Hepatocyte (in vitro differentiated cells): ENCODE measurements around the gene DBP.

Experiments
- EZH2 ChIP-seq: fragments of 200-600 bp; sonication (generic); IDR thresholded peaks from 2 replicates; pipeline ENCODE4 v1.6.1; 2016; ENCODE audit warnings: antibody characterized with exemption, mild to moderate bottlenecking, borderline replicate concordance
- EZH2phosphoT487 ChIP-seq: fragments of 200-600 bp; sonication (generic); IDR thresholded peaks from one replicate; pipeline ENCODE4 v1.6.1; 2018; ENCODE audit warnings: antibody characterized with exemption, mild to moderate bottlenecking, low read depth, moderate library complexity; ENCODE audit not compliant: unreplicated experiment, severe bottlenecking
- TF ChIP-seq, protein P1 (sequence below): fragments of 200-600 bp; sonication (generic); IDR thresholded peaks from 2 replicates; pipeline ENCODE4 v1.5.1; 2016; ENCODE audit warnings: antibody characterized with exemption, mild to moderate bottlenecking; ENCODE audit not compliant: poor library complexity

DNA sequence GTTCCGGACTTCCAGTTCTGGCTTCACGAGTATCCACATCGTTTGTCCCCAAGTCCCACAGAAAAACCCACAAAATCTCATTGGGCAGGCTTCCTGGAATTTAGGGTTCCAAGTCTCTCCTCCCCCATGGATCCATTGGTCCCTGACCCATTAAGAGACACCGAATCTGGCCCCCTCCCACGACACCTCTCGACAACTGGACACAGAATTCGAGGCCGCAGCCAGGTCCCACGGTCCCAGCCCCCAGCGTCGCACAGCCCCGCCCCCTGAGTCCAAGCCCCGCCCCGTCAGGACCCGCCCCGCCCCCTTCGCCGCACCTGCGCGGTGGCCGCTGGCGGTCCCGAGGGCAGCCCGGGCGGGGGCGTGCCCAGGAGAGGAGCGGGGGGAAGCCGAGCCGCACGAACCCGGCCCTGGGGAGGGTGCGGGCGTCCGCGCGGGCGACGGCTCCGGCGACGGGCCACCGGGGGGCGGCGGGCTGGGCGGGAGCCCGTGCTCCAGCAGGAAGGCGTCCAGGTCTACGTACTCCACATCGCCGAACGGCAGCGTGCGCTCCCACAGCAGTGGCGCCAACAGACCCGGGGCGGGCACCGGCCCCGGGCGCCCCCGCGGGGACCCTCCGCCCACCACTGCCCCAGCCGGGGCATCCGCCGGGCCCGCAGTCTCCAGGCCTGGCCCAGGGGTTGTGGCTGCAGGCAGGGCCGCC is 1.8 kb downstream of the DBP start:
- TF ChIP-seq, protein P1, sequence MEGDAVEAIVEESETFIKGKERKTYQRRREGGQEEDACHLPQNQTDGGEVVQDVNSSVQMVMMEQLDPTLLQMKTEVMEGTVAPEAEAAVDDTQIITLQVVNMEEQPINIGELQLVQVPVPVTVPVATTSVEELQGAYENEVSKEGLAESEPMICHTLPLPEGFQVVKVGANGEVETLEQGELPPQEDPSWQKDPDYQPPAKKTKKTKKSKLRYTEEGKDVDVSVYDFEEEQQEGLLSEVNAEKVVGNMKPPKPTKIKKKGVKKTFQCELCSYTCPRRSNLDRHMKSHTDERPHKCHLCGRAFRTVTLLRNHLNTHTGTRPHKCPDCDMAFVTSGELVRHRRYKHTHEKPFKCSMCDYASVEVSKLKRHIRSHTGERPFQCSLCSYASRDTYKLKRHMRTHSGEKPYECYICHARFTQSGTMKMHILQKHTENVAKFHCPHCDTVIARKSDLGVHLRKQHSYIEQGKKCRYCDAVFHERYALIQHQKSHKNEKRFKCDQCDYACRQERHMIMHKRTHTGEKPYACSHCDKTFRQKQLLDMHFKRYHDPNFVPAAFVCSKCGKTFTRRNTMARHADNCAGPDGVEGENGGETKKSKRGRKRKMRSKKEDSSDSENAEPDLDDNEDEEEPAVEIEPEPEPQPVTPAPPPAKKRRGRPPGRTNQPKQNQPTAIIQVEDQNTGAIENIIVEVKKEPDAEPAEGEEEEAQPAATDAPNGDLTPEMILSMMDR, result no peak
- TF ChIP-seq EZH2 (no peak), EZH2phosphoT487 (no peak)
